ENCODE measurements around the gene COX4I1. TPM values are rescaled to one million over a fixed set of nuclear protein-coding genes. Genes with fewer than 3 reads are reported as not detected.
A peak's percentile ranks its signal among the peaks of the same experiment; 100 is the strongest.

COX4I1 gene
- total RNA-seq, 1 experiment from 2014 or later = 814 TPM

DNA sequence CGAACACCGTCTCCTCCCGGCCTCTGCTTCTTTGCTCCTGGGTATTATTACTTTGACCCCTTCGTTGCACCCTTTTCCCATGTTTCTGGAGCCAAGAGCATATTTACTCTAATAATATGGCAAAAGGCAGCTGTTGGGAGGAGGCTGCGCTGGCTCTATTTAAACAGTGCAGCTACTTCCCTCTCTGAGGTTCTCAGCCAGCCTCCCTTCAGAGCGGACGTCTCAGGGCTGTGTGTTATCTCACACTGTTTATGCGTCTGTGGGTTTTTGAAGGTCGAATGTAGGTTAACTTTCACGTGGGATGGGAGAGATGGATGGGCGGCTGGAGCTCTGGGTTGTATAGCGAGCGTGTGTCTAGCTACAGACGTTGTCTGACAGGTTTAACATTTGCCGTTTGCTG lies 45.3 kb downstream of the COX4I1 start:
- Mint-ChIP-seq H3K27me3 (ENCODE audit: insufficient read depth, unreplicated experiment) (no peaks in the 10 kb centered on the region), H3K9me3 (ENCODE audit: unreplicated experiment) (peaks cover 17% of the 10 kb centered on the region), H3K4me3 (ENCODE audit: unreplicated experiment) (no peak overlapping the region), H3K27ac (ENCODE audit: unreplicated experiment) (peak overlapping the region; percentile 59), H3K4me1 (ENCODE audit: low read depth, unreplicated experiment) (peaks cover 38% of the 10 kb centered on the region), H3K36me3 (ENCODE audit: insufficient read depth, unreplicated experiment) (peaks cover 7% of the 10 kb centered on the region)
- BruUV-seq (replicated peaks) = no TSS peak
- intact Hi-C loops (cut with micrococcal nuclease; ENCODE audit: unreplicated experiment) = no loop called here
- Histone ChIP-seq H3K9me3 (no peaks in the 10 kb centered on the region), H3K4me3 (ENCODE audit: low read depth, low read length) (no peak overlapping the region), H3K27me3 (replicated peaks; ENCODE audit: control insufficient read depth, insufficient read depth, low read length) (no peaks in the 10 kb centered on the region), H3K36me3 (ENCODE audit: control insufficient read depth, insufficient read depth, low read length) (no peaks in the 10 kb centered on the region), H3K4me1 (peaks cover 24% of the 10 kb centered on the region)
- TF ChIP-seq, protein P1, sequence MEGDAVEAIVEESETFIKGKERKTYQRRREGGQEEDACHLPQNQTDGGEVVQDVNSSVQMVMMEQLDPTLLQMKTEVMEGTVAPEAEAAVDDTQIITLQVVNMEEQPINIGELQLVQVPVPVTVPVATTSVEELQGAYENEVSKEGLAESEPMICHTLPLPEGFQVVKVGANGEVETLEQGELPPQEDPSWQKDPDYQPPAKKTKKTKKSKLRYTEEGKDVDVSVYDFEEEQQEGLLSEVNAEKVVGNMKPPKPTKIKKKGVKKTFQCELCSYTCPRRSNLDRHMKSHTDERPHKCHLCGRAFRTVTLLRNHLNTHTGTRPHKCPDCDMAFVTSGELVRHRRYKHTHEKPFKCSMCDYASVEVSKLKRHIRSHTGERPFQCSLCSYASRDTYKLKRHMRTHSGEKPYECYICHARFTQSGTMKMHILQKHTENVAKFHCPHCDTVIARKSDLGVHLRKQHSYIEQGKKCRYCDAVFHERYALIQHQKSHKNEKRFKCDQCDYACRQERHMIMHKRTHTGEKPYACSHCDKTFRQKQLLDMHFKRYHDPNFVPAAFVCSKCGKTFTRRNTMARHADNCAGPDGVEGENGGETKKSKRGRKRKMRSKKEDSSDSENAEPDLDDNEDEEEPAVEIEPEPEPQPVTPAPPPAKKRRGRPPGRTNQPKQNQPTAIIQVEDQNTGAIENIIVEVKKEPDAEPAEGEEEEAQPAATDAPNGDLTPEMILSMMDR (IDR thresholded peaks at IDR 0.05; ENCODE audit: insufficient read depth in 1 of 2, low read depth in 1 of 2, low read length in 1 of 2, severe bottlenecking in 1 of 2, unreplicated experiment in 1 of 2) = no peak
- CTCF ChIA-PET = interaction anchor here (1.3 kb wide), 1 partner anchor 23 kb away, joined by 7 read pairs; no protein-coding TSS in a partner anchor
- DNase-seq = no peak
- POLR2A ChIA-PET = no interaction called here

DNA sequence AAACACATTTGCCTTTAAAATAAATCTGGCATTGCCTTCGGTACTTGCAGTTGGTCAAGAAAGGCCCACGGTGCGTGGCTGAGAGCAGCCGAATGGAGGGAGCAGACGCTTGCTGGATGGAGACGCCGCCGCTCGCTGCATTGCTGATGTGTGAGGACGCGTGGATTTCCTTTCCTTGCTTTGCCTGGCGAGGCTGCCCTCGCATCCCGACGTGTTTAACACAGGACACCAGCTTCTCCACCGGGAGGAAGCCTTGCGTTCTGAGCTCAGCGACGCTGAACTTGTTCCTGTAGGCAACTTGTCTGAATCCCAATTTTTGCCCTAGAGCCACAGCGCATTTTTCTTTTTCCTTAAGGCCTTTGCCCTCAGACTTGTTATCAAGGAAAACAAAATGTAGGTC lies 45.8 kb downstream of the COX4I1 start:
- no peaks in the 10 kb centered on the region for H3K27me3 Mint-ChIP-seq (ENCODE audit: insufficient read depth, unreplicated experiment)
- intact Hi-C loops (cut with micrococcal nuclease; ENCODE audit: unreplicated experiment) = no loop called here

DNA sequence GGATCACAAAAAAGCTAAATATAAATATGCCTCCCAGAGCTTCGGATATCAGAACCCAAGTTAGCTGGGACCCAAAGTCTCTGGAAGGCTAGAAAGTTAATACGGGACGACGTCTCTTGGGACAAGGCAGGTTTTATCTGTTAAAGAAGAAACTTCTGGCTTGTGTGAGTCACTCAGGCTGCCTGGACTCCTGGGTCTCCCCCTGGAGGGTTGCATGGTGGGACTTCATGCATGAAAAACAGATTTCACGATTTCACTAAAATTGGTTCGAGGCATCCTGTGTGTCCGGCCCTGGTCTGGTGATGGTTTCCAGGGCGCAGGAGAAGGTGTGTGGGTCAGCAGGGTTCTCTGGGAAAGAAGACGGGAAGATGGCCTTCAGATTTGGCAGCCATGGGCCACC lies 47.0 kb downstream of the COX4I1 start:
- H3K4me1 Mint-ChIP-seq (ENCODE audit: low read depth, unreplicated experiment) = peaks cover 55% of the 10 kb centered on the region
- ChIA-PET CTCF (no interaction called here), POLR2A (no interaction called here)
- intact Hi-C loops (cut with micrococcal nuclease; ENCODE audit: unreplicated experiment) = no loop called here
- Histone ChIP-seq H3K27me3 (replicated peaks; ENCODE audit: control insufficient read depth, insufficient read depth, low read length) (no peaks in the 10 kb centered on the region), H3K9me3 (no peaks in the 10 kb centered on the region), H3K36me3 (ENCODE audit: control insufficient read depth, insufficient read depth, low read length) (no peaks in the 10 kb centered on the region), H3K4me1 (peaks cover 41% of the 10 kb centered on the region), H3K4me3 (ENCODE audit: low read depth, low read length) (no peak overlapping the region)
- BruUV-seq (replicated peaks) = no TSS peak
- H3K9me3 Mint-ChIP-seq (ENCODE audit: unreplicated experiment) = peaks cover 17% of the 10 kb centered on the region
- H3K36me3 Mint-ChIP-seq (ENCODE audit: insufficient read depth, unreplicated experiment) = peaks cover 17% of the 10 kb centered on the region
- TF ChIP-seq, protein P1 (IDR thresholded peaks at IDR 0.05; ENCODE audit: insufficient read depth in 1 of 2, low read depth in 1 of 2, low read length in 1 of 2, severe bottlenecking in 1 of 2, unreplicated experiment in 1 of 2) = no peak
- peak overlapping the region; percentile 36 for H3K27ac Mint-ChIP-seq (ENCODE audit: unreplicated experiment)
- no peak overlapping the region for H3K4me3 Mint-ChIP-seq (ENCODE audit: unreplicated experiment)
- DNase-seq = no peak
- no peaks in the 10 kb centered on the region for H3K27me3 Mint-ChIP-seq (ENCODE audit: insufficient read depth, unreplicated experiment)

More for the DNA sequence above, 45.8 kb downstream of the COX4I1 start:
- ChIA-PET CTCF (interaction anchor here (1.3 kb wide), 1 partner anchor 24 kb away, joined by 7 read pairs; no protein-coding TSS in a partner anchor), POLR2A (no interaction called here)
- H3K4me1 ChIP-seq = peaks cover 29% of the 10 kb centered on the region
- no peak overlapping the region for H3K4me3 Mint-ChIP-seq (ENCODE audit: unreplicated experiment)
- H3K27me3 ChIP-seq (replicated peaks; ENCODE audit: control insufficient read depth, insufficient read depth, low read length) = no peaks in the 10 kb centered on the region
- BruUV-seq (replicated peaks) = no TSS peak
- DNase-seq = no peak
- peaks cover 17% of the 10 kb centered on the region for H3K9me3 Mint-ChIP-seq (ENCODE audit: unreplicated experiment)
- H3K27ac Mint-ChIP-seq (ENCODE audit: unreplicated experiment) = peak overlapping the region; percentile 59
- peaks cover 9% of the 10 kb centered on the region for H3K36me3 Mint-ChIP-seq (ENCODE audit: insufficient read depth, unreplicated experiment)
- H3K36me3 ChIP-seq (ENCODE audit: control insufficient read depth, insufficient read depth, low read length) = no peaks in the 10 kb centered on the region
- H3K9me3 ChIP-seq = no peaks in the 10 kb centered on the region
- peaks cover 43% of the 10 kb centered on the region for H3K4me1 Mint-ChIP-seq (ENCODE audit: low read depth, unreplicated experiment)
- TF ChIP-seq, protein P1 (IDR thresholded peaks at IDR 0.05; ENCODE audit: insufficient read depth in 1 of 2, low read depth in 1 of 2, low read length in 1 of 2, severe bottlenecking in 1 of 2, unreplicated experiment in 1 of 2) = no peak
- H3K4me3 ChIP-seq (ENCODE audit: low read depth, low read length) = no peak overlapping the region
